Measurements from ENCODE around the gene KRT72. TPM values are rescaled to one million over a fixed set of nuclear protein-coding genes. Genes with fewer than 3 reads are reported as not detected.
"Not testable (repeated sequence)": the region's sequence is repeated elsewhere in the genome, so short reads cannot be mapped to it uniquely, and the experiment has no call there.

Gene KRT72
- total and polyA plus RNA-seq, 2 donors, result not detected

DNA sequence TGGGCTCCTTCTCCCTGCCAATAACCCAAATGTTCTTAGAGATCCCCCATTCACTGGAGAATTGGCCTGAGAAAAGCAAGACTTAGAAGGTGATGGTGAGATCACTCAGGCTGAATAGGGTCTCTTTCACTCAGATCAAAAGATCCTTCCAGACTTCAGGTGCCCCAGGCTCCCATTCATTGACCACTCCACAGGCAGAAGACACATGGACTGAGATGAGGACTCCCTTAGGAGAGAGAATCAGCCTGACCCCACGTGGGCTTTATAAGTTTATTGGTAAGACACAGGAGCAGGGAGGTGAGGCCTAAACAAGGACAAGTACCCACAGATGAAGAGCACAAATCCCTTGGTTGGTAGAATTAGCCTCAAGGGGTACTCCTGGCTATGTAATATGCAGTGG is 6.1 kb upstream of the KRT72 start:
- Histone ChIP-seq H3K4me3 (ENCODE audit: low read depth, low read length) (no peak overlapping the region), H3K36me3 (ENCODE audit: insufficient read depth) (no peaks in the 10 kb centered on the region), H3K4me1 (ENCODE audit: insufficient read depth) (no peaks in the 10 kb centered on the region), H3K27ac (ENCODE audit: low read depth) (no peak overlapping the region)
- DNase-seq (ENCODE audit: extremely low spot score), result no peak
- 64% methylated on average over 1 of the region's 1 CpG for WGBS

DNA sequence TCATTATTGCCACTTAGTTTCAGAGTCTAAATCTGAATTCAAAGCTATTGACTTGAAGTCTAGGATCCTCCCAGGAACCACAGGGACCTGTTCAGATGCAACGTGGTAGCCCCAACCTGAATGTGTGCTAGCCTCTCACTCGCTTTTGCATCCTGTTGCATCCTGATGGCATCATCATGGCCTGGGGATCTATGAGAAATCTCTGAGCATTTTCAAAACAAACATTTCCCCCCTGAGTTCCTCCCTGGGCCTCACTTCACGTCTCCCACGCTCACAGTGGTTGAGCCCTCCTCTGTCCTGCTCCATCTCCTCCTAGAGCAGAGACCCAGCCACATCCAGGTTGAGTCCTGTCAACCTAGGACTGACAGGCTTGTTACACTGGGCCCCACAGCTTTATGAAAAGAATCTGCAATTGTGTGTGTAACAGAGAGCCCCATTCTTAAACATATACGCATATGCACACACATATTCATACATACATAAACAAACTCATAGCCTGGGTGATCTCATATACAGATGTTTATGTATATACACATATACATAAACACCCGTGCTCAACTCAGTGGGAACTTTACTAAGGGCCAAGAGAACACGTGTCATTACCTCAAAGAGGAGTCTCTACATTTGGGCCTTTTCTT is 5.4 kb upstream of the KRT72 start:
- no peak for DNase-seq (ENCODE audit: extremely low spot score)
- Histone ChIP-seq H3K4me3 (ENCODE audit: low read depth, low read length) (no peak overlapping the region), H3K4me1 (ENCODE audit: insufficient read depth) (no peaks in the 10 kb centered on the region), H3K36me3 (ENCODE audit: insufficient read depth) (no peaks in the 10 kb centered on the region), H3K27ac (ENCODE audit: low read depth) (no peak overlapping the region)
- 75% methylated on average over 7 of the region's 7 CpGs for WGBS

DNA sequence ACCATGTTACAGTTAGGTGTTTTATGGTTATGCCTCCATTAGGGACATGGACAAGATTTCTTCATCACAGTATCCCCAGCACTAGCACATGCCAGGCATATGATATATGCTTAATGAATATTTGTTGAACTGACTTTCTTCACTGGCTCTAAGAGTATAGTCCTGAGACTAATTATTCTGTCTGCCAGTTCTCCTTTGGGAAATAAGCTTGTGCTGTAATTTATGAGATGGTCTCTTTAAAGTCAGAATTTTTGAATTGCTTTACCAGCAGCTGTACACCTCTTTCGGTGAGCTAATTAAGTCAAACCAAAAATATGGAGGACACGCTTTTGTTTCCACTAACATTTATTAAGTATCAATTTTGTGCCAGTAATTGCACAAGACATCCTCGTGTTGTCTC is 4.8 kb upstream of the KRT72 start:
- H3K4me3 ChIP-seq (ENCODE audit: low read depth, low read length), result no peak overlapping the region
- WGBS, result 81% methylated on average over 3 of the region's 3 CpGs
- no peak for DNase-seq (ENCODE audit: extremely low spot score)
- no peak overlapping the region for H3K27ac ChIP-seq (ENCODE audit: low read depth)
- H3K36me3 ChIP-seq (ENCODE audit: insufficient read depth), result no peaks in the 10 kb centered on the region
- no peaks in the 10 kb centered on the region for H3K4me1 ChIP-seq (ENCODE audit: insufficient read depth)

DNA sequence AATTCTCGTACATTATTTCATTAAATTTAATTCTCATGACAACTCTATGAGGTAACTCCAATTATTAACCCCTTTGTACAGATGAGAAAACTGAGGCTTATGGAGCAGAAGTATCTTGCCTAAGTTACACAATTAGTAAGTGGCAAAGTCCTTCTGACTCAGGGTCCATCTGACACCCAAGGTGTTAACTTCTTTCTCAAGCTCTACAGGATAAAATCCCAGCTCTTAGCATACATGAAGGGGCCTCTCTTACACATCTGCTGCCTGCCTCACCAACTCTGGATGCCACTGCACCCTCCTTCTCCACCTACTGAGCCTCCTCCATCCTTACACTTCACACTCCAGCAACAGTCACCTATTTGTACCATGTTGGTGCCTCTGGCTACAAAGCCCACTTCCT is 4.3 kb upstream of the KRT72 start:
- no peak overlapping the region for H3K27ac ChIP-seq (ENCODE audit: low read depth)
- DNase-seq (ENCODE audit: extremely low spot score), result no peak
- no peaks in the 10 kb centered on the region for H3K36me3 ChIP-seq (ENCODE audit: insufficient read depth)
- H3K4me1 ChIP-seq (ENCODE audit: insufficient read depth), result no peaks in the 10 kb centered on the region
- no peak overlapping the region for H3K4me3 ChIP-seq (ENCODE audit: low read depth, low read length)
- 82% methylated on average over 1 of the region's 1 CpG for WGBS

DNA sequence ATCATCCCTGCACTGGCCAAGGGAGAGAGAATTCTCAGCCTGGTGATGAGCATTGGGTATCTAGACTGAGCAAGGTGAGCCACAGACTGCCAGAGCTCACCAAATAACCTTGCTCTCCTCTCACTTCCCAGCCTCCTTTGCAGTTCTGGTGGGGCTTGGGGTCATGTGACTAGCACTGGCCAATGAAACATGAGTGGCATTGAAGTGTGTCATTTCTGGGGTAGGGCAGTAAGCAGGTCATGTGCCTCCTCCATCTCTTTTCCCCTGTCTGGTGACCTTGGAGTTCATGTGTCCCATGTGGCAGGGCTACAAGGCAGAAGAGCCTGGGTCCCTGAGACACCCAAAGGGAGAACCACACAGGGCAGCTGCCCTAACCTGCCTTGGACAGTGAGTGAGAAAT is 3.6 kb upstream of the KRT72 start:
- H3K27ac ChIP-seq (ENCODE audit: low read depth), result no peak overlapping the region
- no peaks in the 10 kb centered on the region for H3K36me3 ChIP-seq (ENCODE audit: insufficient read depth)
- DNase-seq (ENCODE audit: extremely low spot score), result no peak
- no peak overlapping the region for H3K4me3 ChIP-seq (ENCODE audit: low read depth, low read length)
- no peaks in the 10 kb centered on the region for H3K4me1 ChIP-seq (ENCODE audit: insufficient read depth)

DNA sequence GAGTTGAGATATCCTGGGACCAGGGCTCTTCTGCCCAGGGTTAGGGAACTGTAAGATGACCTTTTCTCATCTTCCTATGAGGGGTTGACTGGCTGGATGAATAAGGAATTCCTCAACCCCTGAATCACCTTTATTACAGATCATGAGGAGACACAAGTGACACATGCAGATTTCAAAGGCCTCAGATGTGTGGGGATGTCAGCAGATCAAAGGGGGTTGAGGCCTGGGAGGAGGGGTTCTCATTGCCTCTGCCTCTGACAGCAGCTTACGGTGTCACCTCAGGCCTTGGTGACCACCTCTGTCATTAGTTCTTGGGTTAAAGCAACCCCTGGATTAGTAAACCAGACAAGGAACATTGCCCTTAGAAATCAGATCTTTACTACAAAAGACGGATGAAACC is 2.1 kb upstream of the KRT72 start:
- H3K36me3 ChIP-seq (ENCODE audit: insufficient read depth), result no peaks in the 10 kb centered on the region
- no peak overlapping the region for H3K27ac ChIP-seq (ENCODE audit: low read depth)
- H3K4me1 ChIP-seq (ENCODE audit: insufficient read depth), result no peaks in the 10 kb centered on the region
- no peak overlapping the region for H3K4me3 ChIP-seq (ENCODE audit: low read depth, low read length)
- DNase-seq (ENCODE audit: extremely low spot score), result no peak
- WGBS, result 91% methylated on average over 2 of the region's 2 CpGs

DNA sequence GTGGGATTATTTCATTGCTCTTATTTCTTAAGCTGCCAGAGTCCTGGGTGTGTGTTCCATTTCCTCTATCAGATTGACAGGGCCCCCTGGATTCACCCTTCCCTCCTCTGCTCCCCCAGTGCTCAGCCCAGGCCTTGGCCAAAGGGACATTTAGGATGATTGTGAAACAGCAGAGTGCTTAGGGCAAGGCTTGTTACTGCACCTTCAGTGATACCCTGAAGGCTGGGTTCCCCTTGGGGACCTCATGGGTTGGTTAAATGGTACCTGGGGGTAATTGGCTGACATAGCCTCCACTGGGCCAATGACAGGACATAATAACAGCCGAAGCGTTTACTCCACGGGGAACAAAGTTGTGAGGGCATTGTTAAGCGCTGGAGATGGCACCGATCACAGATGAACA is 1.3 kb upstream of the KRT72 start:
- DNase-seq (ENCODE audit: extremely low spot score), result no peak
- WGBS, result 82% methylated on average over 5 of the region's 5 CpGs
- Histone ChIP-seq H3K36me3 (ENCODE audit: insufficient read depth) (no peaks in the 10 kb centered on the region), H3K27ac (ENCODE audit: low read depth) (no peak overlapping the region), H3K4me1 (ENCODE audit: insufficient read depth) (no peaks in the 10 kb centered on the region), H3K4me3 (ENCODE audit: low read depth, low read length) (no peak overlapping the region)

DNA sequence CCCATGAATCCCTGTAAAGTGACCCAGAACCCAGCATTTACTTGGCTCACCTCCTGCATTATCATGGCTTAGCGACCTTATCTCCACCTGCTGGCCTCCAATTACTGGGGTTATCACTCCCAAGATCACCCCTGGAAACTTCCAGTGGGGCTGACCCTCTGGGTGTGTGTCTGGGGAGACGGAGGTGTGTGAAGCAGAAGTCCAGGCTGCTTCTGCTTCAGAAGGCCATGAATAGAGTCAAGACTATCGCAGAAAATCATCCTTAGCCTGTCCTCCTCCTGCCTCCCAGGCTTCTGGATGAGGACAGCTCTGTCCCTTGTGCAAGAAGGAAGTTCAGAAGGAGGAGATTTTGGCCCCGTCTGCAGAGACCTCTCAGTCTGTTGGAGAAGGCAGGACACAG is 408 bp upstream of the KRT72 start:
- no peaks in the 10 kb centered on the region for H3K36me3 ChIP-seq (ENCODE audit: insufficient read depth)
- no peak overlapping the region for H3K4me3 ChIP-seq (ENCODE audit: low read depth, low read length)
- 57% methylated on average over 4 of the region's 4 CpGs for WGBS
- no peak for DNase-seq (ENCODE audit: extremely low spot score)
- no peaks in the 10 kb centered on the region for H3K4me1 ChIP-seq (ENCODE audit: insufficient read depth)
- no peak overlapping the region for H3K27ac ChIP-seq (ENCODE audit: low read depth)

DNA sequence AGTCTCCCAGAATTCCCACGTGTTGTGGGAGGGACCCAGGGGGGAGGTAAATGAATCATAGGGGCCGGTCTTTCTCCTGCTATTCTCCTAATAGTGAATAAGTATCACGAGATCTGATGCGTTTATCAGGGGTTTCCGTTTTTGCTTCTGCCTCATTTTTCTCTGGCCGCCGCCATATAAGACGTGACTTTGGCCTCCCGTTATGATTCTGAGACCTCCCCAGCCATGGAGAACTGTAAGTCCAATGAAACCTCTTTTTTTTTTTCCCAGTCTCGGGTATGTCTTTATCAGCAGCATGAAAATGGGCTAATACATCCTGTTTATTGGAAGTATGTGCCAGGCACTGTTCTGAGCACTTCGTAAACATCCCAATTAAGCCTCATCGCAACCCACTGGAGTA is 788 bp downstream of the KRT72 start:
- H3K4me1 ChIP-seq (ENCODE audit: insufficient read depth), result no peaks in the 10 kb centered on the region
- H3K27ac ChIP-seq (ENCODE audit: low read depth), result no peak overlapping the region
- no peak overlapping the region for H3K4me3 ChIP-seq (ENCODE audit: low read depth, low read length)
- DNase-seq (ENCODE audit: extremely low spot score), result no peak
- WGBS, result 87% methylated on average over 12 of the region's 12 CpGs
- H3K36me3 ChIP-seq (ENCODE audit: insufficient read depth), result no peaks in the 10 kb centered on the region

DNA sequence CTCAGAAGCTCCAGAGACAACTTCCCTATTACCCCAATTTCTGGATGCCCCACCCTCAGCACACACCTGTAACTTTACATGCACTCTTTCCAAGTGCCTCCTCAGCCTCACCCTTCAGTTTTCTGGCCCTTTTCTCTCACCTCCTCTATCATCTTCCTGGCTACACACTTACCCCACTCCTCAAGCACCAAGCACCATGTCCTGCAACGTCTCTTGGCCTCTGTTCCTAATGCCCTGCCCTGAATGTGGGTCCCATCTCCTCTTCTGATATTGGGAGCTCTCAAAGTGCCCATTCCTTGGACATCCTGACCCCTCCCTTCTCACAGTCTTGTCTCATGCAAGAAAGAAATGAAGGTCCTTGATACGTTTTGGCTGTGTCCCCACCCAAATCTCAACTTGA is 1.2 kb downstream of the KRT72 start:
- no peak overlapping the region for H3K27ac ChIP-seq (ENCODE audit: low read depth)
- no peaks in the 10 kb centered on the region for H3K4me1 ChIP-seq (ENCODE audit: insufficient read depth)
- DNase-seq (ENCODE audit: extremely low spot score), result no peak
- 72% methylated on average over 2 of the region's 2 CpGs for WGBS
- no peak overlapping the region for H3K4me3 ChIP-seq (ENCODE audit: low read depth, low read length)
- no peaks in the 10 kb centered on the region for H3K36me3 ChIP-seq (ENCODE audit: insufficient read depth)

DNA sequence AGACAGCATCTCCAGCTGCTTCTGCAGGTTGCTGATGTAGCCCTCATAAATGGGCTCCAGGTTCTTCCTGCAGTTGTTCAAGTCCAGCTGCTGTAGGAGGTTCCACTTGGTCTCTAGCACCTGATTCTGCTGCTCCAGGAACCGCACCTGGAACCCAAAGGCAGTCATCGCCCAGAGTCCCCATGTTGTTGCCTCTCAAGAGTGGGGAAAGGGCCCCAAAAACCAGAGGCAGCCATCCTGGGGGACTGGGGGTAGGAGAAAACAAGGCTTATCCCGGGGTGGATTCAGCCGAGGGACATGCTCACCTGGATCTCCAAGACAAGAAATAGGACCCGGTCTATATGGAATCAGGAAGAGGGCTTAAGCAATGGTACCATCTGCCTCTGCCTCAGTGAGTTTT is 2.3 kb downstream of the KRT72 start:
- no peaks in the 10 kb centered on the region for H3K36me3 ChIP-seq (ENCODE audit: insufficient read depth)
- no peak overlapping the region for H3K4me3 ChIP-seq (ENCODE audit: low read depth, low read length)
- no peak for DNase-seq (ENCODE audit: extremely low spot score)
- no peaks in the 10 kb centered on the region for H3K4me1 ChIP-seq (ENCODE audit: insufficient read depth)
- WGBS, result 93% methylated on average over 5 of the region's 5 CpGs
- no peak overlapping the region for H3K27ac ChIP-seq (ENCODE audit: low read depth)

DNA sequence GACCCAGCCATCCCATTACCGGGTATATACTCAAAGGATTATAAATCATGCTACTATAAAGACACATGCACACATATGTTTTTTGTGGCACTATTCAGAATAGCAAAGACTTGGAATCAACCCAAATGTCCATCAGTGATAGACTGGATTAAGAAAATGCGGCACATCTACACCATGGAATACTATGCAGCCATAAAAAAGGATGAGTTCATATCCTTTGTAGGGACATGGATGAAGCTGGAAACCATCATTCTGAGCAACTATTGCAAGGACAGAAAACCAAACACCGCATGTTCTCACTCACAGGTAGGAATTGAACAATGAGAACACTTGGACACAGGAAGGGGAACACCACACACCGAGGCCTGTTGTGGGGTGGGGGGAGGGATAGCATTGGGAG is 7.0 kb downstream of the KRT72 start:
- H3K36me3 ChIP-seq (ENCODE audit: insufficient read depth); H3K4me1 ChIP-seq (ENCODE audit: insufficient read depth); H3K4me3 ChIP-seq (ENCODE audit: low read depth, low read length); DNase-seq (ENCODE audit: extremely low spot score); H3K27ac ChIP-seq (ENCODE audit: low read depth): not testable (repeated sequence)
- WGBS, result 95% methylated on average over 4 of the region's 4 CpGs

DNA sequence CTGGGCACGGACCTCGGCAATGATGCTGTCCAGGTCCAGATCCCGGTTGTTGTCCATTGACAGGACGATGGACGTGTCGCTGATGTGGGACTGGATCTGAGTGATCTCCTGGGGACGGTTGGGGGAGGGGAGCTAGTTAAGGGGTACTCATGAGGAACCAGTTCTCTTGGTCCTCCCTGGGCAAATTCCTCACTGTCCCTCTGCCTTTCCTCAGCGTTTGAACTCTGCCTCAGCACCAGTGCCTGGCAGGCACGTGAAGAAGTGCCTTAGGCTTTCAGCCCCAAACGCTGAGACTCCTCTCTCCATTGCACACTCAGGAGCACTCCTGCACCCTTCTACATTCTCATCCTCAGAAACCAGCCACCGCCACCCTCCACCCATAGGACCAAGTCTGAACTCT is 9.7 kb downstream of the KRT72 start:
- no peak for DNase-seq (ENCODE audit: extremely low spot score)
- WGBS, result 89% methylated on average over 11 of the region's 11 CpGs
- Histone ChIP-seq H3K4me1 (ENCODE audit: insufficient read depth) (no peaks in the 10 kb centered on the region), H3K36me3 (ENCODE audit: insufficient read depth) (no peaks in the 10 kb centered on the region), H3K4me3 (ENCODE audit: low read depth, low read length) (no peak overlapping the region), H3K27ac (ENCODE audit: low read depth) (no peak overlapping the region)

DNA sequence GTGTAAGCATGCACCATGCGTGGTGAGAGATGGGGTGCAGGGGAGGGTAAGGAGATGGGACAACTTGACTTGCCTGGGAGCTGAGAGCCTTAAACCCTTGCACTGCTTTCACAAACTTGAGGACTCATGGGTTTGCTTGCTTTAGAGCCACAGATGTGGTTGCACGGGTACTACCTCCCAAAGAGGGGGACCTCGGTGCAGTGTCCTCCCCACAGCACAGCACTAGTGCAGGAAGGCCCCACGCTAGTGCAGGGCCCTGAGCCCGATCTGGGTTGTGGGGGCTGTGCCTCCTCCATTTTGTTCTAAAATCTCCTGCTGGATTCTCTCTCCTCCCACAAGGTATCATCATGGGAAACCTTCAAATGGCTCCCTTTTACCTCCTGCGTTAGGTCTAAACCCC is 11.2 kb downstream of the KRT72 start:
- Histone ChIP-seq H3K4me1 (ENCODE audit: insufficient read depth) (no peaks in the 10 kb centered on the region), H3K4me3 (ENCODE audit: low read depth, low read length) (no peak overlapping the region), H3K27ac (ENCODE audit: low read depth) (no peak overlapping the region), H3K36me3 (ENCODE audit: insufficient read depth) (no peaks in the 10 kb centered on the region)
- DNase-seq (ENCODE audit: extremely low spot score), result no peak
- WGBS, result 93% methylated on average over 6 of the region's 6 CpGs

DNA sequence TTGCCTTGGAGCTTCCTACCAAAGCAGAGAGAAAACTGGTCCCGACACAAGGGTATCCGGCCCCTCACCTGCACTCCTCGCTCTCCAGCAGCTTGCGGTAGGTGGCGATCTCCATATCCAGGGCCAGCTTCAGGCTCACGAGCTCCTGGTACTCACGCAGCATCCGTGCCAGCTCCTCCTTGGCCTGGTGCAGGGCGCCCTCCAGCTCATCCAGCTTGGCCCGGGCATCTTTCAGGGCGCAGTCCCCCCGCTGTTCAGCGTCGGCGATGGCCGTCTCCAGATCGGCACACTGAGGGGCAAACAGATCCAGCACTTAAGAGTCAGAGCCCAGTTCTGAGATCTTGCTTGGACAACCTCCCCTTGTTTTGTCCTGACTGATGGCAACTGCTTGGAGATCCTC is 13.7 kb downstream of the KRT72 start:
- DNase-seq (ENCODE audit: extremely low spot score), result no peak
- no peak overlapping the region for H3K27ac ChIP-seq (ENCODE audit: low read depth)
- H3K36me3 ChIP-seq (ENCODE audit: insufficient read depth), result no peaks in the 10 kb centered on the region
- WGBS, result 90% methylated on average over 17 of the region's 17 CpGs
- H3K4me1 ChIP-seq (ENCODE audit: insufficient read depth), result no peaks in the 10 kb centered on the region
- no peak overlapping the region for H3K4me3 ChIP-seq (ENCODE audit: low read depth, low read length)
